Measurements from ENCODE around the gene C5orf24.

DNA sequence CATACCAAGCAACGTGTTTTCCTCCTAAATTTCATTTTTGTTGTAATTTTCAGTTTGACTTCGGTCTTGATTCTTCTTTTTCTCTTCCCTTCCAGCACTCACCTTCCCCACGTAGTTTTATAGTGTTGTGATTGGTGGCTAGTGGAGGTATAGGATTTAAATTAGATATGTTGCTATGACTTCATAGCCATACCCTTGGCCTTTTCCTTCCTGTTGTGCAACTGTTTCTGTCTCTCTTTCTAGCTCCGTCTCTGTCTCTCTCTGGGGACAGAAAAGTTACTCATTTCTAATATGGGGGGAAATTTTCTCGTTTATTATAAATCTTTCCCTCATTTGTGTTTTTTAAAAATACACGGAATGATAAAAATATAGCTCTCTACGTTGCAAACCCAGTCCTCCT lies 20.6 kb upstream of the C5orf24 start:
- TF ChIP-seq, protein P1, sequence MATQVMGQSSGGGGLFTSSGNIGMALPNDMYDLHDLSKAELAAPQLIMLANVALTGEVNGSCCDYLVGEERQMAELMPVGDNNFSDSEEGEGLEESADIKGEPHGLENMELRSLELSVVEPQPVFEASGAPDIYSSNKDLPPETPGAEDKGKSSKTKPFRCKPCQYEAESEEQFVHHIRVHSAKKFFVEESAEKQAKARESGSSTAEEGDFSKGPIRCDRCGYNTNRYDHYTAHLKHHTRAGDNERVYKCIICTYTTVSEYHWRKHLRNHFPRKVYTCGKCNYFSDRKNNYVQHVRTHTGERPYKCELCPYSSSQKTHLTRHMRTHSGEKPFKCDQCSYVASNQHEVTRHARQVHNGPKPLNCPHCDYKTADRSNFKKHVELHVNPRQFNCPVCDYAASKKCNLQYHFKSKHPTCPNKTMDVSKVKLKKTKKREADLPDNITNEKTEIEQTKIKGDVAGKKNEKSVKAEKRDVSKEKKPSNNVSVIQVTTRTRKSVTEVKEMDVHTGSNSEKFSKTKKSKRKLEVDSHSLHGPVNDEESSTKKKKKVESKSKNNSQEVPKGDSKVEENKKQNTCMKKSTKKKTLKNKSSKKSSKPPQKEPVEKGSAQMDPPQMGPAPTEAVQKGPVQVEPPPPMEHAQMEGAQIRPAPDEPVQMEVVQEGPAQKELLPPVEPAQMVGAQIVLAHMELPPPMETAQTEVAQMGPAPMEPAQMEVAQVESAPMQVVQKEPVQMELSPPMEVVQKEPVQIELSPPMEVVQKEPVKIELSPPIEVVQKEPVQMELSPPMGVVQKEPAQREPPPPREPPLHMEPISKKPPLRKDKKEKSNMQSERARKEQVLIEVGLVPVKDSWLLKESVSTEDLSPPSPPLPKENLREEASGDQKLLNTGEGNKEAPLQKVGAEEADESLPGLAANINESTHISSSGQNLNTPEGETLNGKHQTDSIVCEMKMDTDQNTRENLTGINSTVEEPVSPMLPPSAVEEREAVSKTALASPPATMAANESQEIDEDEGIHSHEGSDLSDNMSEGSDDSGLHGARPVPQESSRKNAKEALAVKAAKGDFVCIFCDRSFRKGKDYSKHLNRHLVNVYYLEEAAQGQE (IDR thresholded peaks at IDR 0.05): no peak
- TF ChIP-seq, protein P2, sequence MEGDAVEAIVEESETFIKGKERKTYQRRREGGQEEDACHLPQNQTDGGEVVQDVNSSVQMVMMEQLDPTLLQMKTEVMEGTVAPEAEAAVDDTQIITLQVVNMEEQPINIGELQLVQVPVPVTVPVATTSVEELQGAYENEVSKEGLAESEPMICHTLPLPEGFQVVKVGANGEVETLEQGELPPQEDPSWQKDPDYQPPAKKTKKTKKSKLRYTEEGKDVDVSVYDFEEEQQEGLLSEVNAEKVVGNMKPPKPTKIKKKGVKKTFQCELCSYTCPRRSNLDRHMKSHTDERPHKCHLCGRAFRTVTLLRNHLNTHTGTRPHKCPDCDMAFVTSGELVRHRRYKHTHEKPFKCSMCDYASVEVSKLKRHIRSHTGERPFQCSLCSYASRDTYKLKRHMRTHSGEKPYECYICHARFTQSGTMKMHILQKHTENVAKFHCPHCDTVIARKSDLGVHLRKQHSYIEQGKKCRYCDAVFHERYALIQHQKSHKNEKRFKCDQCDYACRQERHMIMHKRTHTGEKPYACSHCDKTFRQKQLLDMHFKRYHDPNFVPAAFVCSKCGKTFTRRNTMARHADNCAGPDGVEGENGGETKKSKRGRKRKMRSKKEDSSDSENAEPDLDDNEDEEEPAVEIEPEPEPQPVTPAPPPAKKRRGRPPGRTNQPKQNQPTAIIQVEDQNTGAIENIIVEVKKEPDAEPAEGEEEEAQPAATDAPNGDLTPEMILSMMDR (IDR thresholded peaks at IDR 0.05; ENCODE audit: low read depth, low read length, missing input control): no peak
- no peak for TF ChIP-seq TAF1 (conservative IDR thresholded peaks at IDR 0.05)
- TF ChIP-seq SP1 (IDR thresholded peaks at IDR 0.05): no peak
- TF ChIP-seq, protein P3, sequence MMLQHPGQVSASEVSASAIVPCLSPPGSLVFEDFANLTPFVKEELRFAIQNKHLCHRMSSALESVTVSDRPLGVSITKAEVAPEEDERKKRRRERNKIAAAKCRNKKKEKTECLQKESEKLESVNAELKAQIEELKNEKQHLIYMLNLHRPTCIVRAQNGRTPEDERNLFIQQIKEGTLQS (IDR thresholded peaks at IDR 0.05): no peak
- TF ChIP-seq YY1 (IDR thresholded peaks at IDR 0.05): no peak
- TF ChIP-seq, protein P4, sequence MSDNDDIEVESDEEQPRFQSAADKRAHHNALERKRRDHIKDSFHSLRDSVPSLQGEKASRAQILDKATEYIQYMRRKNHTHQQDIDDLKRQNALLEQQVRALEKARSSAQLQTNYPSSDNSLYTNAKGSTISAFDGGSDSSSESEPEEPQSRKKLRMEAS (IDR thresholded peaks at IDR 0.05): no peak
- no peak for TF ChIP-seq RAD21 (IDR thresholded peaks at IDR 0.05)
- no peak for TF ChIP-seq EGR1 (IDR thresholded peaks at IDR 0.05; ENCODE audit: low read depth in 2 of 2)
- TF ChIP-seq HNF4G (IDR thresholded peaks at IDR 0.05): no peak

Data from liver (tissue), 3 donors.